GM12891 (cell line): ENCODE data around the gene ENTR1.

Experiments
- DNase-seq: peaks from one replicate; pipeline ENCODE4 v3.0.0; 2011; ENCODE audit warnings: low spot score; ENCODE audit not compliant: insufficient read length
- FAIRE-seq: peaks from 2 replicates; lab custom pipeline; 2011; peaks lifted over from hg19 to GRCh38; lab: Jason Lieb, UNC
- PAX5 ChIP-seq: IDR thresholded peaks from 2 replicates; pipeline ENCODE4 v1.6.1; 2011; ENCODE audit warnings: low read length, moderate library complexity, mild to moderate bottlenecking; ENCODE audit not compliant: insufficient read depth, severe bottlenecking
- POLR2A ChIP-seq: IDR thresholded peaks from 2 replicates; pipeline ENCODE4 v1.6.1; 2011; ENCODE audit warnings: low read depth, low read length, control low read depth
- POLR2AphosphoS5 ChIP-seq: IDR thresholded peaks from 2 replicates; pipeline ENCODE4 v1.6.1; 2011; ENCODE audit warnings: low read depth, low read length, control low read depth
- POU2F2 ChIP-seq: IDR thresholded peaks from 2 replicates; pipeline ENCODE4 v1.6.1; 2011; ENCODE audit warnings: low read depth, mild to moderate bottlenecking, control low read depth, low read length, moderate library complexity
- SPI1 ChIP-seq: IDR thresholded peaks from 2 replicates; pipeline ENCODE4 v1.6.1; 2011; ENCODE audit warnings: low read depth, low read length, control low read depth
- TAF1 ChIP-seq: IDR thresholded peaks from 2 replicates; pipeline ENCODE4 v1.6.1; 2011; ENCODE audit warnings: low read depth, low read length, control low read depth

ENTR1 gene

GRCh38 chr9:136381966-136382513, 28.4 kb downstream of the ENTR1 start:
- no peak for DNase-seq
- no peak for FAIRE-seq
- no peak for TF ChIP-seq POU2F2
- no peak for TF ChIP-seq POLR2AphosphoS5
- TF ChIP-seq POLR2A = peak; percentile 6; the same call in 1 of the 2 replicates
- no peak for TF ChIP-seq PAX5
- no peak for TF ChIP-seq SPI1
- no peak for TF ChIP-seq TAF1

- FAIRE-seq = no peak
- no peak for DNase-seq
- TF ChIP-seq POU2F2 = no peak
- no peak for TF ChIP-seq POLR2A
- no peak for TF ChIP-seq TAF1
- no peak for TF ChIP-seq POLR2AphosphoS5
- TF ChIP-seq PAX5 = no peak
- TF ChIP-seq SPI1 = no peak
Measured at GRCh38 chr9:136381311-136381710, 29.1 kb downstream of the ENTR1 start.

GRCh38 chr9:136380381-136380780, 30.0 kb downstream of the ENTR1 start:
- DNase-seq = no peak
- TF ChIP-seq POLR2A = no peak
- TF ChIP-seq POLR2AphosphoS5 = no peak
- no peak for TF ChIP-seq POU2F2
- TF ChIP-seq SPI1 = no peak
- no peak for TF ChIP-seq PAX5
- no peak for TF ChIP-seq TAF1
- FAIRE-seq = no peak

DNA sequence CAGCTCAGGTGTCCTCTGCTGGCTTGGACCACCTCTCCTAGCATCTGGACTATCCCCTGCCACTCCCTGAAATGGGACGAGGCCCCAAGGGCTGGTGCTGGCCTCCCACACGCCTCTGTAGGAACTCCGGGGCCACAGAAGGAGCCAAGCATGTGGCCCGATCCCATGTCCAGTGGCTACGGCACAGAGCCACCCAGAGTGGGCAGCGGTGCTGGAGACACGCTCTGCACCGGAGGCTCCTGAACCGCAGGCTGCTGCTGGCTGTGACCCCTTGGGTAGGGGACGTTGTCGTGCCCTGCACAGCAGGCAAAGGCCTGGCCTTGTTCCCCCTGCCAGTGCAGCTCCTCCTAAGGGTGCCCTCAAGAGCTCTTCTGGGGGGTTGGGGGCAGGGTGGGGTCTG, 30.5 kb downstream of the ENTR1 start:
- FAIRE-seq = no peak

DNA sequence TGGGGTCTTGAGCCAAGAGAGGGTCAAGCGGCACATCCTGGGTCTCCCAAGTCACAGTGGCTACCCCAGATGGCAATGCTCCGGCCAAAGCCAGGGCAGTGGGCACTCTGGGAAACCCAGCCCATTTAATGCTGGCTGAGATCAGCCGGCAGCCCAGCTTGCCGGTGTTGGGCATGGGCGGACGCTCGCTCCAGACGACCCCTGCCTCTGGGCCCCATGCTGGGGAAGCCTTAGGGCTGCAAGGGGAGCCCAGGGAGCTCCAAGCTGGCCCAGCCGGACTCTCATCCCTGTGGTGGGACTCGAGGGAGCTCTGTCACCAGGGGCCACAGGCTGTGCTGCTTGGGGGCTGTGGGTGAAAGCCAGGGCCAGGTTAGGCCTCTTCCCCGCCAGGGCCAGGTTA, 31.0 kb downstream of the ENTR1 start:
- no peak for DNase-seq
- no peak for FAIRE-seq
- TF ChIP-seq POU2F2 (no peak), SPI1 (no peak), PAX5 (no peak), POLR2A (no peak), POLR2AphosphoS5 (no peak), TAF1 (no peak)

More for the DNA sequence above, 30.5 kb downstream of the ENTR1 start:
- DNase-seq = no peak
- TF ChIP-seq PAX5 (no peak), SPI1 (no peak), POLR2A (no peak), TAF1 (no peak), POU2F2 (no peak), POLR2AphosphoS5 (no peak)

DNA sequence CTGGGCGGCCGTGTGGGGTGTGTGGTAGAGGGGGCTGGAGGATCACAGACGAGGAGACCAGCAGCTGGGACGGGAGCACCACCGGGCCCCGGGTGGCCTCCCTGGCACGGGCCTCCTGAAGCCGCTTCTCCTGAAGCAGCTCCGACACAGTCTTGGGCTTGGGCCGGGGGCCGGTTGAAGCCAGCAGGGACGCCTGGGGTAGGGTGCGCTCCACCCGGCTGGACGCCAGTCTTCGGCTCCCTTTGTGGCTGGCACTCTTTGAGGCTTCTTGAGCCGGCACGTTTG, 31.5 kb downstream of the ENTR1 start:
- DNase-seq (no peak), FAIRE-seq (no peak)
- TF ChIP-seq TAF1 (no peak), POU2F2 (no peak), PAX5 (no peak), SPI1 (no peak), POLR2AphosphoS5 (no peak), POLR2A (no peak)

GRCh38 chr9:136378170-136379002, 32.0 kb downstream of the ENTR1 start:
- DNase-seq (no peak), FAIRE-seq (no peak)
- no peak for TF ChIP-seq POU2F2
- TF ChIP-seq PAX5 = no peak
- no peak for TF ChIP-seq TAF1
- no peak; the same call in 1 of the 2 replicates for TF ChIP-seq POLR2AphosphoS5
- no peak; the same call in 1 of the 2 replicates for TF ChIP-seq POLR2A
- TF ChIP-seq SPI1 = no peak

GRCh38 chr9:136377341-136378169, 32.9 kb downstream of the ENTR1 start:
- DNase-seq = no peak
- TF ChIP-seq POU2F2 (no peak), PAX5 (no peak), POLR2AphosphoS5 (no peak), SPI1 (no peak), TAF1 (no peak), POLR2A (no peak)
- FAIRE-seq = no peak
